Hematopoietic multipotent progenitor cell treated with erythropoietin and hydrocortisone succinate and interleukin-3 and kit ligand, for 4 days (in vitro differentiated cells): ENCODE measurements around the gene BCL2.

Source experiments
- DNase-seq: peaks from one replicate; pipeline ENCODE4 v3.0.0-alpha.2; 2015

The BCL2 gene

GRCh38 chr18:63154350-63155152 lies 165.0 kb downstream of the BCL2 start:
- no peak for DNase-seq

DNA sequence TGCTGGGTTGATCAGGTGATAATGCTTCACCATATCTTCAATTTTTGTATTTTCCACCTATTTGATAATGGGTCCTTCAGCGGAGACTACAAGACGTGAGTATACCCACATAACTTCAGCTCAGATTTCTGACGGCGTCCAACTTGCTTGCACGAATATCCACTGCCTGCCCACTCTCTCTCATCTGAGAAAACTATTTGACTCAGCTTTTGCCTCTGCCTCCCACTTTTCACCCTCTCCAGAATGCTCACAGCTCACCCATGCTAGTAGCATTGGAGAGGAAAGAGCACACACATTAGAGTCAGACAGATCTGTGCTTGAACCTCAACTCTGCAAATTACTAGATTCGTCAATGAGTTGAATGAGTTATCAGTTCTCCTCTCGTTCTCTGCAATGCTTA lies 166.8 kb downstream of the BCL2 start:
- DNase-seq = no peak

- no peak for DNase-seq
Measured at GRCh38 chr18:63152096-63152495, 167.5 kb downstream of the BCL2 start.

DNA sequence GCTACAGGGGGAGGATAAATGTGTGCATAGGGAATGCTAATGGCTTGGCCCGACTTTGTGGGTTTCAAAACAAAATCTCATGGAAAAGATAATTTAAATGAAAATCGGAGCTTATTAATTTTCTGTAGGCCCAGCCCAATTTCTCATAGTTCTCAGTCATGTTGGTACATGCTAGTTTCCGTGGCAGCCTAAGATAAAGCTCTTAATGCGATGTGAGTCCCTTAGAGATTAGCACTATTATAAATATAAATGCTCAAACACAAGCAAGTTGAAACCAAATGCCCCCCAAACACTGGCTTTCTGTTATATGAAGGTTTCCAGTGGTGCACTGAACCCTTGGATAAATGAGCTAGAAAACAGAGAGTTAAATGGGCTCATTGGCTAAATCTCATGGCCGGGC lies 168.0 kb downstream of the BCL2 start:
- DNase-seq = no peak

GRCh38 chr18:63150942-63151421 lies 168.6 kb downstream of the BCL2 start:
- no peak for DNase-seq

DNA sequence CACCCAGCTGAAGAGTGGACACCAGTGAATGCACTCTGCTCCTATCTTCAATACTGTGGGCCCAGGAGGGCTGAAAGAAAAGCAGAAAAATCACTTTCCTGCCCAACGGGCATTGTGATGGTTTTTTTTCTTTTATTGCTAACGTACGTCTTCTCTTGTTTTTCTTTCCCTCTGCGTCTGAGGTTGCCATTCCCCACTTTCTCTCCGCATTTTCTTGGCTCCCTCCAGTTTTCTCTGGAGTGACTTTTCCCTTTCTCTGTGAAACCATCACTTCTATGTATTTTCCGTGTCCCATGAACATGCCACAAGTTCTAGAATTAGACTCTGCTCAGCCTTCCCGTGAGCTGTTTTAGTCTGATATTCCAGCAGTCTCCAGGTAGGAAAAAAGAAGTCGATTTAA lies 169.2 kb downstream of the BCL2 start:
- no peak for DNase-seq

GRCh38 chr18:63149302-63149587 lies 170.3 kb downstream of the BCL2 start:
- DNase-seq = no peak

- DNase-seq = no peak
Measured at GRCh38 chr18:63148449-63149301, 170.9 kb downstream of the BCL2 start.

GRCh38 chr18:63147973-63148372 lies 171.6 kb downstream of the BCL2 start:
- DNase-seq = no peak

DNA sequence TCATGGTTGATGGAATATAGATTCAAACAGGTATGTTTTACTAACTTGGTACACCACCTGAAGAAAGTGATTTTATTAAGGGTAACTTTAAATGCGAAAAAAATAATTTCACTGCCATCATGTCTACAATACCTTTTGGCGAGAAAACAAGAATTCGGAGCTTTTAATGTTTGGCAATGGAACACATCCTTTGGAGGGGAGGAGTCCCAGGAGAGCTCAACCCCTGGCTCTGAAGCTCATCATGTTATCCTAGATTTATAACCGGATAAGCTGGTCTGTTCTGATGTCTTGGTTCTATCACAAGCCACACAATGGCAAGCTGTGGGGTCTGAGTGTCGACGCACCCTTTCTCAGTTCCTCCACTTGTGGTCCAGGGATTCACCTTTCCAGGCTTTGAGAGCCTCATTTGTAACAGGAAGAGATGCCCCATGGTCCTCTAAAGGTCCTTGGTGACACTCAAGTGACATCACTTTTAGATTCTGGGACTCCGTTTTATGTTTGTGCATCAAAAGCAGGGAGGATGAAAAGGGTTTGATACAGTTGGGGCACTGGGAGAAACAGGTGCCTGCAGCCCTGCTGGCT lies 172.7 kb downstream of the BCL2 start:
- no peak for DNase-seq

- no peak for DNase-seq
Measured at GRCh38 chr18:63145851-63146555, 173.6 kb downstream of the BCL2 start.

- DNase-seq = no peak
Measured at GRCh38 chr18:63145166-63145850, 174.3 kb downstream of the BCL2 start.

GRCh38 chr18:63144748-63145147 lies 174.8 kb downstream of the BCL2 start:
- DNase-seq = no peak

DNA sequence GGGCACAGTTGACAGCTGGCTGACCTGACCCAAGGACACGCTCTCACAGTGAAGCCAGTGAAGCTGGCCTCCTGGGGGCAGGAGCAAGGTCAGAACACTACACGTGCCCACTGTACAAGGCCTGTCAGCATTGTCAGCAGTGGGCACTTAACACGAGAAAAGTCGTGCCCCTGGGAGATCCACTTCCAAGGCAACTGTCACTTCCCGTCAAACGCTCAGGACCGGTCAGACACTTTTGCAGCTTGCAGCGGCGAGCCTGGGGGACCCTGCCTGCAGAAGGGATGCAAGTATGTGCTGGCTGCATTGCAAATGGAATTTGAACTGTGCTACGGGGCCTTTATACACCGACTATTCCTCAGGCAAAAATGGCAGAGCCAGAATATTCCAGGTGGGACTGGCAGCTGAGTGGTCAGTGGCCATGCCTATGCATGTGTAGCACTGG lies 176.2 kb downstream of the BCL2 start:
- DNase-seq = no peak

GRCh38 chr18:63142594-63143225 lies 176.9 kb downstream of the BCL2 start:
- DNase-seq = no peak

GRCh38 chr18:63141778-63142176 lies 177.8 kb downstream of the BCL2 start:
- peak; percentile 62 for DNase-seq

- DNase-seq = no peak
Measured at GRCh38 chr18:63140997-63141777, 178.4 kb downstream of the BCL2 start.

DNA sequence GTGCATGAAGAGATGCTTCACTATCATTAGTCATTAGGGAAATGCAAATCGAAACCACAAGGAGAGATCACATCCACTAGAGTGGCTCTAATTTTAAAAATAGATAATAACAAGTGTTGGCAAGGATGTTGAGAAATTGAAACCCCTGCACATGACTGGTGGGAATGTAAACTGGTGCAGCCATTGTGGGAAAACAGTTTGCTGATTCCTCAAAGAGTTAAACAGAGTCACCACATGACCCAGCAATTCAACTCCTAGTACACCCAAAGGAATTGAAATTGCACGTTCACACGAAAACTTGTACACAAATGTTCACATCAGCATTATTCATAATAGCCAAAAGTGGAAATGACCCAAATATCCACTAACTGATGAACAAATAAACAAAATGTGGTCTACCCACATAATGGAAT lies 179.5 kb downstream of the BCL2 start:
- DNase-seq = no peak

DNA sequence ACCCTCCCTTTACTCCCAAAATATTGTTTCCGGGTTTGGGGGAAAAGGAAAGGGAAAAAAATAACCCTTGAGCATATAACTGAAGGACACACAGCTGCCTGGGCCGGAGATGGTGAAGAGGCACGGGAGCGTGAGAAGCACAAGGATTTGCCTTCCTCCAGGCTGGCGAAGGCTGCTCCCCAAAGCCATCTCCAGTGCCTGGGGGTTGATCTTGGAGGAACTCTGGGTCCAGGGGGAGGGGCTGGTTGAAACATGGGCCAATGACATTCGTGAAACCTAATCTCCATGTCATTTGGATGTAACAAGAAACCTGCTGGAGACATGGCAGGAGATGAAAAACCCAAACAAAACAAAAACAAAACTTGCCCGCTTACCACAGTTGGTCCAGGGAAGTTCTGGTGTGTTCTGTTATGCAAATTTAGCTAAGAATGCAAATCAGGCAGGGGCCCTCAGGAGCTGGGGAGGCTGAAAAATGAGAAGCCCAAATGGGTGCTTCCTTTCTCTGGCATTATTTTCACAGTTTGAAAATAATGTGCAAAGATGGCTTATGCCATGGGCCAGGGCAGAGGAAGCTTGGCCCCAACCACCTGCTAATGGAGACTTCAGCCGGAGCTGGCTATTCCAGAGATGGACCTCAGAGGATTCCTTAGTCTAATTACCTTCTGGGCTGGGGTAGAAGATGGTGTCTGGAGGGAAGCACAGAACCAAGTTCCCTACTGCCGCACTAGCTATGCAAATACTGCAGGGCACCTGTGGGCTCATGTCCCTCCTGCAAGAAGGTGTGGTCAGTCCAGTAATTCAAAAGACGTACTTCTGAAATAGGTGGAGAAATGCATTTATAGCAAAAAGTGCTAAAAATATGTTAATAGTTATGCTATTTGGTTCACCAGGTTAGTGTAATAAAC lies 180.9 kb downstream of the BCL2 start:
- DNase-seq = peak; percentile 69

DNA sequence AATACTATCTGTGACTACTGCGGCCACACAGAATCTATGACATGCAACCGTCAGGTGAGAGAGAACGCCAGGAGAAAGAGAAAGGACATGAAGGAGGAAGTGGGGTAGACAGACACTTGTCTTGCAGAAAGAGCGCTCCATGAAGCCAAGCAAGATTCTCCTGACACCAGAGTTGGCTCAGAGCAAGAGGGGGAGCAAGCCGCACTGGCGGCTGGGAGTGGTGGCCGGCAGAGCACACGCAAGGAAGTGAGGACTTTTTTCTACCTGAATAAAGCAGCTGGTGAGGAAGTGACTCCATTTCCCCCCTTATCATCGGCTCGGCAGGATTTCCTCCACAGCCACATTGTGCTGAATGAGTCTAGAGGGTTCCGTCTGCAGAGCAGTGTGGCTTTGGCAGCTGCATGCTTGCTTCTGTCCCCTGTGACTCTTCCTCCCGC lies 181.6 kb downstream of the BCL2 start:
- DNase-seq = peak; percentile 83
